GM23338 (cell line): Measurements from ENCODE around the gene EEF2K. TPM values are rescaled to one million over a fixed set of nuclear protein-coding genes. Genes with fewer than 3 reads are reported as not detected.

Experiments
- ATAC-seq: fragments of 200-7000 bp; cut with Tn5 transposase; 3 replicates; pipeline ENCODE4 v1.9.1; 2020
- DNase-seq: peaks from one replicate; pipeline ENCODE4 v3.0.0-alpha.2; 2015; ENCODE audit warnings: low spot score
- H2AFZ ChIP-seq: fragments of 200-600 bp; sonication (generic); 2 replicates; pipeline ENCODE4 v1.8.0; 2016; ENCODE audit warnings: antibody characterized with exemption, mild to moderate bottlenecking, moderate library complexity
- H3F3A ChIP-seq: fragments of 200-600 bp; sonication (generic); replicated peaks from 2 replicates; pipeline ENCODE4 v1.8.0; 2017; ENCODE audit warnings: antibody characterized with exemption, mixed run types, low read depth
- H3K27ac ChIP-seq: fragments of 200-600 bp; sonication (generic); 2 replicates; pipeline ENCODE4 v1.6.1; 2016; ENCODE audit warnings: low read depth
- H3K27me3 ChIP-seq: fragments of 200-600 bp; sonication (generic); 2 replicates; pipeline ENCODE4 v1.8.0; 2016; ENCODE audit warnings: mild to moderate bottlenecking, mixed run types, moderate library complexity; ENCODE audit not compliant: insufficient read depth
- H3K36me3 ChIP-seq: fragments of 200-600 bp; sonication (generic); 2 replicates; pipeline ENCODE4 v1.8.0; 2016; ENCODE audit warnings: mild to moderate bottlenecking; ENCODE audit not compliant: insufficient read depth
- H3K4me1 ChIP-seq: fragments of 200-600 bp; sonication (generic); 2 replicates; pipeline ENCODE4 v1.8.0; 2016; ENCODE audit warnings: mild to moderate bottlenecking, moderate library complexity; ENCODE audit not compliant: insufficient read depth
- H3K4me2 ChIP-seq: fragments of 200-600 bp; sonication (generic); 2 replicates; pipeline ENCODE4 v1.7.1; 2017; ENCODE audit warnings: mixed run types
- H3K4me3 ChIP-seq: fragments of 200-600 bp; sonication (generic); 2 replicates; pipeline ENCODE4 v1.6.1; 2016; ENCODE audit warnings: mixed run types
- H3K79me2 ChIP-seq: fragments of 200-600 bp; sonication (generic); replicated peaks from 2 replicates; pipeline ENCODE4 v1.8.0; 2017; ENCODE audit warnings: mild to moderate bottlenecking; ENCODE audit not compliant: insufficient read depth
- H3K9me2 ChIP-seq: fragments of 200-600 bp; sonication (generic); 2 replicates; pipeline ENCODE4 v1.8.0; 2017; ENCODE audit not compliant: insufficient read depth
- H4K20me1 ChIP-seq: fragments of 200-600 bp; sonication (generic); replicated peaks from 2 replicates; pipeline ENCODE4 v1.8.0; 2017; ENCODE audit warnings: mild to moderate bottlenecking; ENCODE audit not compliant: insufficient read depth
- H3K27ac Mint-ChIP-seq: 2 replicates; pipeline ENCODE4 v1.8.0; 2020; ENCODE audit warnings: inconsistent platforms, mild to moderate bottlenecking, moderate library complexity, mixed read lengths
- H3K27me3 Mint-ChIP-seq: 3 replicates; pipeline ENCODE4 v1.8.0; 2022; ENCODE audit warnings: low read depth, mild to moderate bottlenecking, moderate library complexity, mixed read lengths, inconsistent platforms; ENCODE audit not compliant: insufficient read depth, poor library complexity
- H3K36me3 Mint-ChIP-seq: 3 replicates; pipeline ENCODE4 v1.8.0; 2021; ENCODE audit warnings: low read depth, mild to moderate bottlenecking, inconsistent platforms, moderate library complexity, mixed read lengths
- H3K4me1 Mint-ChIP-seq: 3 replicates; pipeline ENCODE4 v1.8.0; 2020; ENCODE audit warnings: mild to moderate bottlenecking, inconsistent platforms, mixed read lengths
- H3K4me3 Mint-ChIP-seq: 3 replicates; pipeline ENCODE4 v1.8.0; 2021; ENCODE audit warnings: moderate library complexity, mild to moderate bottlenecking, inconsistent platforms, mixed read lengths
- H3K9me3 Mint-ChIP-seq: 3 replicates; pipeline ENCODE4 v1.8.0; 2020; ENCODE audit warnings: moderate library complexity, mild to moderate bottlenecking, inconsistent platforms, mixed read lengths
- CREB1 ChIP-seq: fragments of 250-450 bp; sonication (Bioruptor Pico); IDR thresholded peaks from 2 replicates; pipeline ENCODE4 v1.5.0; 2020; ENCODE audit warnings: low read depth, mild to moderate bottlenecking, moderate library complexity
- EZH2 ChIP-seq: fragments of 200-600 bp; sonication (generic); IDR thresholded peaks from one replicate; pipeline ENCODE4 v1.8.0; 2017; ENCODE audit warnings: antibody characterized with exemption, mild to moderate bottlenecking, low read depth; ENCODE audit not compliant: unreplicated experiment
- EZH2phosphoT487 ChIP-seq: fragments of 200-600 bp; sonication (generic); IDR thresholded peaks from one replicate; pipeline ENCODE4 v1.8.1; 2018; ENCODE audit warnings: antibody characterized with exemption; ENCODE audit not compliant: unreplicated experiment
- JUNB ChIP-seq: IDR thresholded peaks from one replicate; pipeline ENCODE4 v1.6.1; 2016; ENCODE audit warnings: antibody characterized with exemption; ENCODE audit not compliant: unreplicated experiment
- NANOG ChIP-seq: IDR thresholded peaks from 2 replicates; pipeline ENCODE4 v1.6.1; 2016; ENCODE audit warnings: antibody characterized with exemption, borderline replicate concordance
- POLR2AphosphoS5 ChIP-seq: IDR thresholded peaks from 2 replicates; pipeline ENCODE4 v1.6.1; 2016; ENCODE audit warnings: antibody characterized with exemption, low read depth
- REST ChIP-seq: IDR thresholded peaks from one replicate; pipeline ENCODE4 v1.6.1; 2018; ENCODE audit warnings: antibody characterized with exemption; ENCODE audit not compliant: unreplicated experiment
- STAT1 ChIP-seq: IDR thresholded peaks from one replicate; pipeline ENCODE4 v1.6.1; 2016; ENCODE audit warnings: antibody characterized with exemption; ENCODE audit not compliant: unreplicated experiment
- ZNF114 ChIP-seq: fragments of 250-450 bp; sonication (Bioruptor Pico); IDR thresholded peaks from 2 replicates; pipeline ENCODE4 v1.5.0; 2020; ENCODE audit warnings: mild to moderate bottlenecking, moderate library complexity
- ZNF331 ChIP-seq: fragments of 250-450 bp; sonication (Bioruptor Pico); IDR thresholded peaks from 2 replicates; pipeline ENCODE4 v1.5.0; 2020; ENCODE audit warnings: low read depth, mild to moderate bottlenecking, moderate library complexity
- polyA plus RNA-seq: library from polyadenylated mRNA; unstranded; fragments of >200 nt; fragmentation: Nextera tagmentation; extraction: Ambion mirVana; gene quantifications from 2 replicates; pipeline ENCODE4 v1.2.1, GENCODE V29; 2016
- total RNA-seq: library from RNA; depleted of rRNA; stranded (reverse); fragments of >200 nt; shearing (Covaris generic); gene quantifications from 2 replicates; pipeline ENCODE4 v1.2.3, GENCODE V29; 2014
- TF ChIP-seq, protein P1 (sequence below), 2 experiments: fragments of 200-600 bp in 1 of 2; sonication (generic) in 1 of 2; conservative IDR thresholded peaks; 2 replicates each; pipeline versions ENCODE4 v1.5.1 to v1.6.1; 2016 to 2017; ENCODE audit warnings: antibody characterized with exemption in 2 of 2, low read depth in 2 of 2, mild to moderate bottlenecking in 2 of 2, moderate library complexity in 1 of 2
- TF ChIP-seq, protein P2 (sequence below): fragments of 250-450 bp; sonication (Bioruptor Pico); IDR thresholded peaks from 2 replicates; pipeline ENCODE4 v1.5.0; 2020; ENCODE audit warnings: mild to moderate bottlenecking, moderate library complexity
- TF ChIP-seq, protein P3 (sequence below): IDR thresholded peaks from 2 replicates; pipeline ENCODE4 v1.6.1; 2016; ENCODE audit warnings: antibody characterized with exemption

The EEF2K gene
- total and polyA plus RNA-seq, 2 experiments from 2014 or later = 5.4 to 23.9 TPM

DNA sequence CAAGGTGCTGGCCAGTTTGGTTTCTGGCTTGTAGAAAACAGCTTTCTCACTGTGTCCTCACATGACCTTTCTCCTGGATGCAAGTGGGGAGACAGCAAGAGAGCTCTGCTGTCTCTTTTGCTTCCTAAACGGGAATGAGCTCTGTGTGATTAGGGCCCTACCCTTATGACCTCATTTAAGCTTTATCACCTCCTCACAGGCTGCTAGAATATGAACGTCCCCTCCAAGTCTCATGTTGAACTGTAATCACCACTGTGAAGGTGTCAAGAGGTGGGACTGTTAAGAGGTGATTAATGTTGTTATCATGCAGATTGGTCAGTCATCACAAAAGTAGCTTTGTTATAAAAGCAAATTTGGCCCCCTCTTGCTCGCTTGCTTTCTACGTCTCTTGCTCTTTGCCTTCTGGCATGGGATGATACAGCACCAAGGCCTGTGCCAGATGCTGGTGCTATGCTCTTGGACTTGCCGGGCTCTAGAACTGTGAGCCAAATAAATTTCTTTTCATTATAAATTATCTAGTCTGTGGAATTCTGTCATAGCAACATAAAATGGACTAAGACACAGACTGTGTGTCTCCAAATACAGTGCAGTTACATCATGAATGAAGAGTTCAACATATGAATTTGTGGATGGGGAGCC is 76.3 kb downstream of the EEF2K start:
- Histone ChIP-seq H3F3A (peaks cover 17% of the 10 kb centered on the region), H2AFZ (no peak overlapping the region), H3K36me3 (peaks cover 22% of the 10 kb centered on the region), H4K20me1 (no peaks in the 10 kb centered on the region; the same call in 1 of the 2 replicates), H3K27ac (no peak overlapping the region), H3K4me3 (no peak overlapping the region), H3K79me2 (no peaks in the 10 kb centered on the region), H3K4me1 (peaks cover 15% of the 10 kb centered on the region), H3K27me3 (no peaks in the 10 kb centered on the region), H3K9me2 (no peaks in the 10 kb centered on the region), H3K4me2 (no peak overlapping the region)
- TF ChIP-seq POLR2AphosphoS5 (no peak), CREB1 (CRISPR knock-in tag) (no peak), ZNF114 (no peak), REST (no peak), EZH2 (no peak), ZNF331 (CRISPR knock-in tag) (no peak), JUNB (no peak), EZH2phosphoT487 (no peak), STAT1 (no peak), NANOG (no peak)
- TF ChIP-seq, protein P1, sequence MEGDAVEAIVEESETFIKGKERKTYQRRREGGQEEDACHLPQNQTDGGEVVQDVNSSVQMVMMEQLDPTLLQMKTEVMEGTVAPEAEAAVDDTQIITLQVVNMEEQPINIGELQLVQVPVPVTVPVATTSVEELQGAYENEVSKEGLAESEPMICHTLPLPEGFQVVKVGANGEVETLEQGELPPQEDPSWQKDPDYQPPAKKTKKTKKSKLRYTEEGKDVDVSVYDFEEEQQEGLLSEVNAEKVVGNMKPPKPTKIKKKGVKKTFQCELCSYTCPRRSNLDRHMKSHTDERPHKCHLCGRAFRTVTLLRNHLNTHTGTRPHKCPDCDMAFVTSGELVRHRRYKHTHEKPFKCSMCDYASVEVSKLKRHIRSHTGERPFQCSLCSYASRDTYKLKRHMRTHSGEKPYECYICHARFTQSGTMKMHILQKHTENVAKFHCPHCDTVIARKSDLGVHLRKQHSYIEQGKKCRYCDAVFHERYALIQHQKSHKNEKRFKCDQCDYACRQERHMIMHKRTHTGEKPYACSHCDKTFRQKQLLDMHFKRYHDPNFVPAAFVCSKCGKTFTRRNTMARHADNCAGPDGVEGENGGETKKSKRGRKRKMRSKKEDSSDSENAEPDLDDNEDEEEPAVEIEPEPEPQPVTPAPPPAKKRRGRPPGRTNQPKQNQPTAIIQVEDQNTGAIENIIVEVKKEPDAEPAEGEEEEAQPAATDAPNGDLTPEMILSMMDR (conservative IDR thresholded peaks at IDR 0.05; ENCODE audit: low read depth in 2 of 2) = no peak
- TF ChIP-seq, protein P2, sequence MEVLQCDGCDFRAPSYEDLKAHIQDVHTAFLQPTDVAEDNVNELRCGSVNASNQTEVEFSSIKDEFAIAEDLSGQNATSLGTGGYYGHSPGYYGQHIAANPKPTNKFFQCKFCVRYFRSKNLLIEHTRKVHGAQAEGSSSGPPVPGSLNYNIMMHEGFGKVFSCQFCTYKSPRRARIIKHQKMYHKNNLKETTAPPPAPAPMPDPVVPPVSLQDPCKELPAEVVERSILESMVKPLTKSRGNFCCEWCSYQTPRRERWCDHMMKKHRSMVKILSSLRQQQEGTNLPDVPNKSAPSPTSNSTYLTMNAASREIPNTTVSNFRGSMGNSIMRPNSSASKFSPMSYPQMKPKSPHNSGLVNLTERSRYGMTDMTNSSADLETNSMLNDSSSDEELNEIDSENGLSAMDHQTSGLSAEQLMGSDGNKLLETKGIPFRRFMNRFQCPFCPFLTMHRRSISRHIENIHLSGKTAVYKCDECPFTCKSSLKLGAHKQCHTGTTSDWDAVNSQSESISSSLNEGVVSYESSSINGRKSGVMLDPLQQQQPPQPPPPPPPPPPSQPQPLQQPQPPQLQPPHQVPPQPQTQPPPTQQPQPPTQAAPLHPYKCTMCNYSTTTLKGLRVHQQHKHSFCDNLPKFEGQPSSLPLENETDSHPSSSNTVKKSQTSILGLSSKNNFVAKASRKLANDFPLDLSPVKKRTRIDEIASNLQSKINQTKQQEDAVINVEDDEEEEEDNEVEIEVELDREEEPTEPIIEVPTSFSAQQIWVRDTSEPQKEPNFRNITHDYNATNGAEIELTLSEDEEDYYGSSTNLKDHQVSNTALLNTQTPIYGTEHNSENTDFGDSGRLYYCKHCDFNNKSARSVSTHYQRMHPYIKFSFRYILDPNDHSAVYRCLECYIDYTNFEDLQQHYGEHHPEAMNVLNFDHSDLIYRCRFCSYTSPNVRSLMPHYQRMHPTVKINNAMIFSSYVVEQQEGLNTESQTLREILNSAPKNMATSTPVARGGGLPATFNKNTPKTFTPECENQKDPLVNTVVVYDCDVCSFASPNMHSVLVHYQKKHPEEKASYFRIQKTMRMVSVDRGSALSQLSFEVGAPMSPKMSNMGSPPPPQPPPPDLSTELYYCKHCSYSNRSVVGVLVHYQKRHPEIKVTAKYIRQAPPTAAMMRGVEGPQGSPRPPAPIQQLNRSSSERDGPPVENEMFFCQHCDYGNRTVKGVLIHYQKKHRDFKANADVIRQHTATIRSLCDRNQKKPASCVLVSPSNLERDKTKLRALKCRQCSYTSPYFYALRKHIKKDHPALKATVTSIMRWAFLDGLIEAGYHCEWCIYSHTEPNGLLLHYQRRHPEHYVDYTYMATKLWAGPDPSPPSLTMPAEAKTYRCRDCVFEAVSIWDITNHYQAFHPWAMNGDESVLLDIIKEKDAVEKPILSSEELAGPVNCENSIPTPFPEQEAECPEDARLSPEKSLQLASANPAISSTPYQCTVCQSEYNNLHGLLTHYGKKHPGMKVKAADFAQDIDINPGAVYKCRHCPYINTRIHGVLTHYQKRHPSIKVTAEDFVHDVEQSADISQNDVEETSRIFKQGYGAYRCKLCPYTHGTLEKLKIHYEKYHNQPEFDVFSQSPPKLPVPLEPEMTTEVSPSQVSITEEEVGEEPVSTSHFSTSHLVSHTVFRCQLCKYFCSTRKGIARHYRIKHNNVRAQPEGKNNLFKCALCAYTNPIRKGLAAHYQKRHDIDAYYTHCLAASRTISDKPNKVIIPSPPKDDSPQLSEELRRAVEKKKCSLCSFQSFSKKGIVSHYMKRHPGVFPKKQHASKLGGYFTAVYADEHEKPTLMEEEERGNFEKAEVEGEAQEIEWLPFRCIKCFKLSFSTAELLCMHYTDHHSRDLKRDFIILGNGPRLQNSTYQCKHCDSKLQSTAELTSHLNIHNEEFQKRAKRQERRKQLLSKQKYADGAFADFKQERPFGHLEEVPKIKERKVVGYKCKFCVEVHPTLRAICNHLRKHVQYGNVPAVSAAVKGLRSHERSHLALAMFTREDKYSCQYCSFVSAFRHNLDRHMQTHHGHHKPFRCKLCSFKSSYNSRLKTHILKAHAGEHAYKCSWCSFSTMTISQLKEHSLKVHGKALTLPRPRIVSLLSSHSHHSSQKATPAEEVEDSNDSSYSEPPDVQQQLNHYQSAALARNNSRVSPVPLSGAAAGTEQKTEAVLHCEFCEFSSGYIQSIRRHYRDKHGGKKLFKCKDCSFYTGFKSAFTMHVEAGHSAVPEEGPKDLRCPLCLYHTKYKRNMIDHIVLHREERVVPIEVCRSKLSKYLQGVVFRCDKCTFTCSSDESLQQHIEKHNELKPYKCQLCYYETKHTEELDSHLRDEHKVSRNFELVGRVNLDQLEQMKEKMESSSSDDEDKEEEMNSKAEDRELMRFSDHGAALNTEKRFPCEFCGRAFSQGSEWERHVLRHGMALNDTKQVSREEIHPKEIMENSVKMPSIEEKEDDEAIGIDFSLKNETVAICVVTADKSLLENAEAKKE (CRISPR knock-in tag) = no peak
- TF ChIP-seq, protein P3, sequence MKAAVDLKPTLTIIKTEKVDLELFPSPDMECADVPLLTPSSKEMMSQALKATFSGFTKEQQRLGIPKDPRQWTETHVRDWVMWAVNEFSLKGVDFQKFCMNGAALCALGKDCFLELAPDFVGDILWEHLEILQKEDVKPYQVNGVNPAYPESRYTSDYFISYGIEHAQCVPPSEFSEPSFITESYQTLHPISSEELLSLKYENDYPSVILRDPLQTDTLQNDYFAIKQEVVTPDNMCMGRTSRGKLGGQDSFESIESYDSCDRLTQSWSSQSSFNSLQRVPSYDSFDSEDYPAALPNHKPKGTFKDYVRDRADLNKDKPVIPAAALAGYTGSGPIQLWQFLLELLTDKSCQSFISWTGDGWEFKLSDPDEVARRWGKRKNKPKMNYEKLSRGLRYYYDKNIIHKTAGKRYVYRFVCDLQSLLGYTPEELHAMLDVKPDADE = no peak
- no peaks in the 10 kb centered on the region for H3K27me3 Mint-ChIP-seq
- H3K36me3 Mint-ChIP-seq = peaks cover 48% of the 10 kb centered on the region
- no peak for DNase-seq
- H3K9me3 Mint-ChIP-seq = peaks cover 6% of the 10 kb centered on the region; the same call in 2 of the 3 replicates
- H3K27ac Mint-ChIP-seq = no peak overlapping the region
- no peak for ATAC-seq
- peaks cover 18% of the 10 kb centered on the region for H3K4me1 Mint-ChIP-seq
- no peak overlapping the region for H3K4me3 Mint-ChIP-seq
